HEK293T (cell line): ENCODE measurements around the gene SOX18.

Experiments
- CTCF ChIA-PET: fragments of 350-600 bp; formaldehyde crosslinking; extraction: SDS; loops from one replicate; lab custom pipeline; 2021; ENCODE audit warnings: antibody characterized with exemption, inconsistent platforms; lab: Yijun Ruan, JAX
- POLR2A ChIA-PET: fragments of 350-600 bp; formaldehyde crosslinking; extraction: SDS; loops from one replicate; lab custom pipeline; 2020; ENCODE audit warnings: antibody characterized with exemption, inconsistent platforms; lab: Yijun Ruan, JAX
- DNase-seq: peaks from one replicate; pipeline ENCODE4 v3.0.0; 2012; ENCODE audit warnings: mixed read lengths; ENCODE audit errors: extremely low spot score
- ARNT ChIP-seq: fragments of 450-650 bp; IDR thresholded peaks from 2 replicates; pipeline ENCODE4 v1.6.1; 2017; ENCODE audit warnings: mild to moderate bottlenecking
- BHLHE40 ChIP-seq: fragments of 450-650 bp; IDR thresholded peaks from 2 replicates; pipeline ENCODE4 v1.6.1; 2016; ENCODE audit warnings: mild to moderate bottlenecking, moderate library complexity, borderline replicate concordance
- CTBP1 ChIP-seq: fragments of 450-650 bp; IDR thresholded peaks from 2 replicates; pipeline ENCODE4 v1.6.1; 2016; ENCODE audit warnings: borderline replicate concordance
- ELF4 ChIP-seq: fragments of 450-650 bp; IDR thresholded peaks from 2 replicates; pipeline ENCODE4 v1.6.1; 2017; ENCODE audit warnings: antibody characterized with exemption
- FOXA1 ChIP-seq: fragments of 450-650 bp; IDR thresholded peaks from 2 replicates; pipeline ENCODE4 v1.6.1; 2016; ENCODE audit warnings: mild to moderate bottlenecking
- FOXK2 ChIP-seq: fragments of 450-650 bp; IDR thresholded peaks from 2 replicates; pipeline ENCODE4 v1.6.1; 2016; ENCODE audit warnings: mild to moderate bottlenecking
- FOXM1 ChIP-seq: fragments of 450-650 bp; IDR thresholded peaks from 2 replicates; pipeline ENCODE4 v1.6.1; 2017; ENCODE audit warnings: mild to moderate bottlenecking, borderline replicate concordance
- HDGF ChIP-seq: fragments of 450-650 bp; IDR thresholded peaks from 2 replicates; pipeline ENCODE4 v1.6.1; 2017; ENCODE audit warnings: antibody characterized with exemption, borderline replicate concordance
- L3MBTL2 ChIP-seq: fragments of 450-650 bp; conservative IDR thresholded peaks from 2 replicates; pipeline ENCODE4 v1.6.1; 2016; ENCODE audit warnings: mild to moderate bottlenecking
- LEF1 ChIP-seq: fragments of 450-650 bp; IDR thresholded peaks from 2 replicates; pipeline ENCODE4 v1.6.1; 2017; ENCODE audit warnings: mild to moderate bottlenecking, borderline replicate concordance
- NFRKB ChIP-seq: fragments of 450-650 bp; IDR thresholded peaks from 2 replicates; pipeline ENCODE4 v1.6.1; 2016; ENCODE audit warnings: mild to moderate bottlenecking, moderate library complexity
- SP1 ChIP-seq: fragments of 450-650 bp; IDR thresholded peaks from 2 replicates; pipeline ENCODE4 v1.6.1; 2017
- SUZ12 ChIP-seq: fragments of 450-650 bp; IDR thresholded peaks from 2 replicates; pipeline ENCODE4 v1.6.1; 2016; ENCODE audit warnings: mild to moderate bottlenecking
- TARDBP ChIP-seq: fragments of 450-650 bp; IDR thresholded peaks from 2 replicates; pipeline ENCODE4 v1.6.1; 2016
- TF ChIP-seq, protein P1 (sequence below): fragments of 450-650 bp; IDR thresholded peaks from 2 replicates; pipeline ENCODE4 v1.6.1; 2016

Gene SOX18

DNA sequence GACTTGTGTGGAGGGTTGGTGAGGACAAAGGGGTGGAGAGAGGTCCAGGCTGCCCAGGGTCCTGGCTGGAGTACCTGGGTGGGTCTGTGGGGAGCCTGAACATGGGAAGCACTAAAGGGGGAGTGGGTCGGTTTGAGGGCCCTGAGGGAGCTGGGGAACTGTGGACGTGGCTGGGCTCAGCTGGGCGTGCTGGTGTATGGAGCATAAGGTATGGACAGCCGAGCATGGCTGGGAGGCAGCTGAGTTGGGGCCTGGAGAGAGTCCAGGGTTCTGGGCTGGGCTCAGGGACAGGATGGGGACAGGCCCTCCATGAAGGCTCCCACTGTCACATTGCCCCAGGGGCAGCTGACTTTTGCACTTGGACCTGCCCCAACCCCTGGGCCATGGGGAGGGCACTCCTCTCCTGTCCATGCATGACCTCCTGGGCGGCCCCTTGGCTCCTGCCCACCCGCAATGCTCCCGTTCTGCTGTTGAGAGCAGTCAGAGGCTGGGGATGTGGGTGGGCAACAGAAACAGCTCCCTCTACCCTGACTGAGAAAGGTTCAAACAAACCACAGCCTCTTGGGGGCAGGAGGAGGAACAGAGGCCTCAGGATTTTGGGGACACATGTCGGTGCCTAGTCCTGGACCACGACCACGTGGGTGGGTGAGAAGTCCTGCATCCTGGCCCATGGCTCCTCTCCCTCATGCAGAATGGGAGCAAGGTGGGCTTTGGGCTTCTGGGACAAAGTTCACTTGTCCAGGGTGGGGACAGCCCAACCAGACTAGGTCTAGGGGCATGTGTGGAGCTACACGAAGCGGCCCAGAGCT lies 9.0 kb downstream of the SOX18 start:
- ChIA-PET CTCF (interaction anchor here (0.5 kb wide), 1 partner anchor 41 kb away, joined by 4 read pairs; no protein-coding TSS in a partner anchor), POLR2A (interaction anchor here (1.7 kb wide), 1 partner anchor 22 kb away, joined by 6 read pairs; the partner anchor contains the start of gene TCEA2)
- DNase-seq: no peak
- TF ChIP-seq, protein P1, sequence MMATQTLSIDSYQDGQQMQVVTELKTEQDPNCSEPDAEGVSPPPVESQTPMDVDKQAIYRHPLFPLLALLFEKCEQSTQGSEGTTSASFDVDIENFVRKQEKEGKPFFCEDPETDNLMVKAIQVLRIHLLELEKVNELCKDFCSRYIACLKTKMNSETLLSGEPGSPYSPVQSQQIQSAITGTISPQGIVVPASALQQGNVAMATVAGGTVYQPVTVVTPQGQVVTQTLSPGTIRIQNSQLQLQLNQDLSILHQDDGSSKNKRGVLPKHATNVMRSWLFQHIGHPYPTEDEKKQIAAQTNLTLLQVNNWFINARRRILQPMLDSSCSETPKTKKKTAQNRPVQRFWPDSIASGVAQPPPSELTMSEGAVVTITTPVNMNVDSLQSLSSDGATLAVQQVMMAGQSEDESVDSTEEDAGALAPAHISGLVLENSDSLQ: no peak
- TF ChIP-seq FOXK2 (no peak), LEF1 (no peak), FOXA1 (no peak)

DNA sequence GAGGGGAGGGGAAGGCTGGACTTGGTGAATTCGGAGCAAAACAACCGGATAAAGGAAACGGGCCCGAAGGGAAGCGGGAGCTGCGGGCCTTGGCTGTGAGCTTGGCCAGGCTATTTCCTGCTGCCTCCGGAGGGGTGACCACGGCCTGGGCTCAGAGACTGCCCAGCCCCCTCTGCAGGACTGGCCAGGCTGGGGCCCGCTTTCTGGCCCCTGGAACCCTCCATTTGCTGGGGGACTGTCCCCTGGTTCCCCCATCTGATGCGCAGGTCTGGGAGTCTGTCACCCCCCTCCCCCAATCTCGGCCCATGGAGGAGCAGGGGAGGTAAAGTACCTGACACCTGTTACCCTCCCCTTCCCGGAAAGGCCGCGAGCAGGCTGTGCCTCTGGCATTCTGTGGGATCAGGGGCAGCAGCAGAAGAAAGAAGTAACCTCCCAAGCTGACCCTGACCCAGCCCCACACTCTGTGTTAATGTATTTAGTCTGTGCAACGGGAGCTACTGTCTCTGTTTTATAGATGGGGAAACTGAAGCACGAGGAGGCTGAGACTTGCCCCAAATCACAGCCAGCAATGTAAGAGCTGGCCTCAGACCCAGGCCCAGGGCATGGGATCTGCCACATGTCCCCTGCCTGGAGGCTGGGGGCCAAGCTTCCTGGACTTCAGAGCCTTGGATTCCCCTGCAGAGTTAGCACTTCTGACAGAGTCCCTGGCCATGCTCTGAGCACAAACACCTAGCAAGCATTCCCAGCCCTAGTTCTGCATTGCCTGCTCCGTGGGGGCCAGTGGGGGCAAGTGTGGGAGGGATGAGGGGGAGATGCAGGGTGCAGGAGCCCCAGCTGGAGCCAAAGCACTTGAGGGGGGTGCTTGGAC lies 9.9 kb downstream of the SOX18 start:
- TF ChIP-seq NFRKB: no peak
- no peak for TF ChIP-seq HDGF
- no peak for TF ChIP-seq FOXK2
- TF ChIP-seq SP1: no peak
- no peak for TF ChIP-seq FOXM1
- TF ChIP-seq ARNT: no peak
- TF ChIP-seq TARDBP: no peak
- TF ChIP-seq LEF1: no peak
- no peak for TF ChIP-seq ELF4
- TF ChIP-seq L3MBTL2: no peak
- no peak for TF ChIP-seq FOXA1
- no peak for DNase-seq
- POLR2A ChIA-PET: interaction anchor here (0.6 to 2.1 kb wide), 4 partner anchors 13 to 160 kb away, joined by 3 to 12 read pairs (median 6); partner anchors contain the start of genes PRPF6 and TCEA2
- CTCF ChIA-PET: interaction anchor here (0.5 to 1.7 kb wide), 10 partner anchors 12 to 81 kb away, joined by 3 to 10 read pairs (median 4); partner anchors contain the start of gene RGS19

DNA sequence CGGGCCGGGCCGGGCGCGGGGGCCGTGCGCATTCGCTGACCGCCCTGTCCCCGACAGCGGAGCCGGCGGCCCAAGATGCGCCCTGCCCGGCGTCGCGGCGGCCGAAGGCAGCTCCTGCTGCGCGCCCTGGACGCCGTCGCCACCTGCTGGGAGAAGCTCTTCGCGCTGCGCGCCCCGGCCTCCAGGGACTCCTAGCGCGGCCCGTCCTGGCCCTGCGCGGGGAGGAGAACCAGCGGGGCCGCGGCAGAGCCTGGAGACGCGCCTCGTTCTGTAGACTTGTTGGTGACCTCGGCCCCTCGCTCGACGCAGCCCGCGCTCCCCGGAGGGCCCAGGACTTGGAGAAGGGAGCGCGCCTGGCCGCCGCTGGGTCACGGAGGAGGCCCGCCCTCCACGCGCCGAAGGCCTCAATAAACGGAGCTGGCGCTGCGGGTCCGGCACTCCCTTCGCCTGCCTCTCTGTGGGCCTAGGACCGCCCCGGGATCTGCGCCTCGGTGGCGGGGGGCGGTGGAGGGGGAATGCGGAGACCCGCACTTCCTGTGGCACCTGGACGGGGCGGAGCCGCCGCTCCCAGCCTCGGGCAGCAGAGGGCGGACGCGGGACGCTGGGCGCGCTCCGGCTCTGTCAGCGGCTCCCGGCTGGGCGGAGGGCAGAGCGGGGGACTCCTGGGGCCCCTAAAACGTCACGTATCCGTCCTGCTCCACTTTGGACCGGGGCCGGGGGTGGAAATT lies 10.7 kb downstream of the SOX18 start:
- ChIA-PET CTCF (interaction anchor here (0.6 to 1.7 kb wide), 14 partner anchors 9 to 82 kb away, joined by 3 to 10 read pairs (median 4); partner anchors contain the start of genes RGS19 and SAMD10), POLR2A (interaction anchor here (0.8 to 2.1 kb wide), 5 partner anchors 14 to 58 kb away, joined by 3 to 12 read pairs (median 6); partner anchors contain the start of genes PRPF6 and TCEA2)
- TF ChIP-seq L3MBTL2 (peak; percentile 59; the same call in 1 of the 2 replicates), LEF1 (no peak)
- peak; percentile 88 for DNase-seq

DNA sequence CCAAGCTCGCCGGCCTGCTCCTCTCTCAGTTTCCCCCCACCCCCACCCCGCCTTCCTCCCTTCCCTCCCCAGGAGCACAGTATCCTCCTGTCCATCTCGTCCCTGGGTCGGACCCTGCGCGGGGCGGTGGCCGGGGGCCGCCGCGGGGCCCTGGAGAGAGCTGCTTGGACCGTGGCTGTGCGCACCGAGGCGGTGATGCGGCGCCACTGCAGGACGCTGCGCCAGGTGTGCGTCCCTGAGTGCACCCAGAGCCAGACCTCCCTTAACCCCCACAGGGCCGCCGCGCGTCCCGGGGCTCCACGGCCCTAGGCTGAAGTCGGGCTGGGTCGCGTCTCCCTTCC lies 11.2 kb downstream of the SOX18 start:
- TF ChIP-seq CTBP1: no peak
- TF ChIP-seq FOXK2: no peak
- DNase-seq: no peak
- ChIA-PET CTCF (interaction anchor here (0.7 to 1.7 kb wide), 11 partner anchors 9 to 82 kb away, joined by 3 to 10 read pairs (median 5); partner anchors contain the start of genes RGS19 and SAMD10), POLR2A (interaction anchor here (0.8 to 2.1 kb wide), 3 partner anchors 15 to 58 kb away, joined by 3 to 12 read pairs (median 6); partner anchors contain the start of gene TCEA2)

DNA sequence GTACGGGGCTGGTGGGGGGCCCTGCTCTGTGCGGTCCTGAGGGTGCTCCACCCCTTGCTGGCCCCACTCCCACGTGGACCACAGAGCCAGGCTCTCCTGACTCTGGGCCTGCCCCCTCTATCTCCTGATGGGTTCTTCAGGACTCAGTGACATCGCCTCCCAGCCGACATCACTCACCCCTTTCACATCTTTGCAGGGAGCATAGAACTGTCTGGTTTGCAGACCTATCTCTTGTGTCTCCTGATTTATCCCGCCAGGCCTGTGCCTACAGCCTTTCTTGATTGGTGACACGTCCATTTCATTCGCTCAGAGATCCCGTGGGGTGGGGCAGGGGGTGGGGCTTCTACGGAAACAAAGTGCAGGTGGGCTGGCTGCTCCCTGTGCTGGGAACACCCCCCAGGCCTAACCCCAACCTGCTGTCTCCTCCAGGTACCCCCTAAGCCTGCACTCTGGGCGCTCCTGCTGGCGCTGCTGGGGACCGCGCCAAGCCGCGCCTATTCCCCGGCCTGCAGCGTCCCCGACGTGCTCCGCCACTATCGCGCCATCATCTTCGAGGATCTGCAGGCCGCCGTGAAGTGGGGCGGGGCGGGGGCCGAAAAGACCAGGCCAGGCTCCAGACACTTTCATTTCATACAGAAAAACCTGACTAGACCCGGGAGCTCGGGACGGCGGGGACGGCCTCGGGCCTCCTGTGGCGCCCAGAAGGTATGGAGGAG lies 11.8 kb downstream of the SOX18 start:
- POLR2A ChIA-PET: interaction anchor here (1.5 to 2.1 kb wide), 2 partner anchors 10 to 15 kb away, joined by 4 to 12 read pairs; no protein-coding TSS in a partner anchor
- CTCF ChIA-PET: interaction anchor here (0.7 to 1.7 kb wide), 6 partner anchors 10 to 64 kb away, joined by 3 to 10 read pairs (median 4); partner anchors contain the start of gene SAMD10
- DNase-seq: no peak
- TF ChIP-seq CTBP1 (no peak), SUZ12 (no peak), SP1 (no peak), LEF1 (no peak), BHLHE40 (no peak), FOXM1 (no peak), HDGF (no peak), ELF4 (no peak), NFRKB (no peak), ARNT (no peak), FOXK2 (no peak)

DNA sequence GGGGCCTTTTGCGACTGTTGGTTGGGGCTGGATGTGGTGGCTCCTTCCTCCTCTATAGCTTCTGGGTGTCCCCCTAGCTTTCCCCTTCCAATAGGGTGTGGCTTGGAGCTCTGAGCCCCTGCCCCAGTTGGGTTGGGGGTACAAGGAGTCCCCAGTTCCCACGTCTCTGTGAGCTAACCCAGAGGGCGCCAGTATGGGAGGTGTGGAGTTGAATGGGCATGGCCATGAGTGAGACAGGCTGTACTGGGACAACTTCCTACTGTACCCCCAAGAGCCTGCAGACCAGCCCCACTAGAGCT lies 12.3 kb downstream of the SOX18 start:
- ChIA-PET POLR2A (interaction anchor here (0.9 to 1.5 kb wide), 2 partner anchors 10 to 25 kb away, joined by 4 read pairs; no protein-coding TSS in a partner anchor), CTCF (interaction anchor here (1.5 kb wide), 1 partner anchor 57 kb away, joined by 7 read pairs; the partner anchor contains the start of gene SAMD10)
- no peak for DNase-seq
- TF ChIP-seq ARNT (no peak), HDGF (no peak), BHLHE40 (no peak), L3MBTL2 (no peak), FOXK2 (no peak)
